Neural cell (in vitro differentiated cells): Measurements from ENCODE around the gene SLIT3. TPM values are rescaled to one million over a fixed set of nuclear protein-coding genes. Genes with fewer than 3 reads are reported as not detected.

Source experiments
- H2AFZ ChIP-seq: fragments of 200-600, 300-800 bp; sonication (generic), shearing (Covaris generic); 2 replicates; pipeline ENCODE4 v1.6.0; 2014; ENCODE audit warnings: low read depth, mild to moderate bottlenecking, antibody characterized with exemption, low read length, moderate library complexity
- H3F3A ChIP-seq: fragments of 200-600 bp; shearing (Covaris generic); 2 replicates; pipeline ENCODE4 v1.6.1; 2016; ENCODE audit warnings: mild to moderate bottlenecking, moderate library complexity, mixed read lengths, antibody characterized with exemption, low read length; ENCODE audit not compliant: insufficient read depth, poor library complexity, severe bottlenecking
- H3K27ac ChIP-seq: fragments of 200-600, 300-800 bp; sonication (generic), shearing (Covaris generic); 2 replicates; pipeline ENCODE4 v1.5.1; 2014; ENCODE audit warnings: mild to moderate bottlenecking, low read length, moderate library complexity
- H3K27me3 ChIP-seq: fragments of 300-800, 200-600 bp; sonication (generic), shearing (Covaris generic); 2 replicates; pipeline ENCODE4 v1.6.0; 2014; ENCODE audit warnings: mild to moderate bottlenecking, low read depth, low read length, moderate library complexity; ENCODE audit not compliant: insufficient read depth
- H3K36me3 ChIP-seq: fragments of 300-800, 200-600 bp; sonication (generic), shearing (Covaris generic); 2 replicates; pipeline ENCODE4 v1.5.1; 2014; ENCODE audit warnings: mild to moderate bottlenecking, antibody characterized with exemption, low read length, moderate library complexity; ENCODE audit not compliant: insufficient read depth
- H3K4me2 ChIP-seq: fragments of 300-800, 200-600 bp; sonication (generic), shearing (Covaris generic); 2 replicates; pipeline ENCODE4 v1.6.0; 2014; ENCODE audit warnings: mild to moderate bottlenecking, low read length
- H3K4me3 ChIP-seq: fragments of 300-800, 200-600 bp; sonication (generic), shearing (Covaris generic); 2 replicates; pipeline ENCODE4 v1.5.1; 2014; ENCODE audit warnings: mild to moderate bottlenecking, low read length, moderate library complexity
- H3K79me2 ChIP-seq: fragments of 200-600 bp; shearing (Covaris generic); replicated peaks from 2 replicates; pipeline ENCODE4 v1.6.0; 2014; ENCODE audit warnings: mild to moderate bottlenecking, low read length, moderate library complexity; ENCODE audit not compliant: insufficient read depth
- H3K9ac ChIP-seq: fragments of 300-800, 200-600 bp; sonication (generic), shearing (Covaris generic); 2 replicates; pipeline ENCODE4 v1.6.1; 2016; ENCODE audit warnings: mild to moderate bottlenecking, low read length, mixed read lengths
- H3K9me2 ChIP-seq: fragments of 200-600 bp; shearing (Covaris generic); 2 replicates; pipeline ENCODE4 v1.6.1; 2016; ENCODE audit warnings: mild to moderate bottlenecking, low read length, mixed read lengths; ENCODE audit not compliant: insufficient read depth
- H3K9me3 ChIP-seq: fragments of 200-600, 300-800 bp; sonication (generic), shearing (Covaris generic); 2 replicates; pipeline ENCODE4 v1.6.1; 2016; ENCODE audit warnings: mild to moderate bottlenecking, mixed run types, low read length, moderate library complexity, mixed read lengths
- H4K20me1 ChIP-seq: fragments of 200-600 bp; shearing (Covaris generic); 2 replicates; pipeline ENCODE4 v1.6.1; 2016; ENCODE audit warnings: mild to moderate bottlenecking, mixed run types; ENCODE audit not compliant: insufficient read depth
- EP300 ChIP-seq: fragments of 450-650 bp; conservative IDR thresholded peaks from 2 replicates; pipeline ENCODE4 v1.6.1; 2014; ENCODE audit warnings: antibody characterized with exemption, mild to moderate bottlenecking, moderate library complexity; ENCODE audit not compliant: poor library complexity, severe bottlenecking
- EZH2 ChIP-seq: fragments of 200-600, 300-800 bp; shearing (Covaris generic), sonication (generic); IDR thresholded peaks from 2 replicates; pipeline ENCODE4 v1.6.1; 2014; ENCODE audit warnings: antibody characterized with exemption, low read length, borderline replicate concordance, mild to moderate bottlenecking; ENCODE audit not compliant: insufficient read depth, poor library complexity, severe bottlenecking
- MXI1 ChIP-seq: fragments of 450-650 bp; conservative IDR thresholded peaks from 2 replicates; pipeline ENCODE4 v1.6.1; 2014; ENCODE audit warnings: antibody characterized with exemption, mild to moderate bottlenecking; ENCODE audit not compliant: poor library complexity, severe bottlenecking
- POLR2AphosphoS5 ChIP-seq: IDR thresholded peaks from 2 replicates; pipeline ENCODE4 v1.6.1; 2012
- RAD21 ChIP-seq: fragments of 450-650 bp; conservative IDR thresholded peaks from 2 replicates; pipeline ENCODE4 v1.6.1; 2014; ENCODE audit warnings: antibody characterized with exemption, mild to moderate bottlenecking, moderate library complexity
- SMC3 ChIP-seq: fragments of 450-650 bp; conservative IDR thresholded peaks from 2 replicates; pipeline ENCODE4 v1.6.1; 2014; ENCODE audit warnings: antibody characterized with exemption, mild to moderate bottlenecking, moderate library complexity; ENCODE audit not compliant: poor library complexity
- TAF1 ChIP-seq: IDR thresholded peaks from 2 replicates; pipeline ENCODE4 v1.6.1; 2012; ENCODE audit warnings: low read depth
- polyA plus RNA-seq: library from polyadenylated mRNA; depleted of rRNA; stranded (reverse); fragments of >200 nt; gene quantifications from 2 replicates; pipeline ENCODE4 v1.2.3, GENCODE V29; 2014
- TF ChIP-seq, protein P1 (sequence below): fragments of 450-650 bp; IDR thresholded peaks from 2 replicates; pipeline ENCODE4 v1.5.1; 2014; ENCODE audit warnings: antibody characterized with exemption, mild to moderate bottlenecking, moderate library complexity; ENCODE audit not compliant: poor library complexity, severe bottlenecking
- TF ChIP-seq, protein P2 (sequence below): IDR thresholded peaks from 2 replicates; pipeline ENCODE4 v1.6.1; 2012; ENCODE audit warnings: borderline replicate concordance

Gene SLIT3
- polyA plus RNA-seq, 1 donor from 2014 or later, result 1.2 TPM

DNA sequence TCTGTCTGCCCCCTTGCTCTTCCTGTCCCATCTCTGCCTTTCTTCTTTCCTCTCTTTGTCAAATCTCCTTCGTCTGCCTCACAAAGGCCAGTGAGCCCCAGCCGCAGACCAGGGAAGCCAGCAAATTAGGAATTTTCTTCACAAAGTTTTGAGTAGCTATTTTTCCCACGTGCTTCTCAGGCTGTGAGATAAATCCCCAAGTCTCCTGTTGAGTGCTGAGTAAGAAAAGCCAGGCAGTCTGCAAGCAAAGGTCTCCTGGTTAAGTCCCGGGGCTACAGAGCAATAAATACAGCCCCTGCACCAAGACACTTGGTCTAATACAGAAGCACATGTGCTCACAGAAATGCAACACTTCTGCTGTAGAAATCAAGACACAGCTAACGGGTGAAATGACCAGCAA lies 284.9 kb downstream of the SLIT3 start:
- Histone ChIP-seq H3F3A (no peaks in the 10 kb centered on the region), H3K36me3 (no peaks in the 10 kb centered on the region), H3K4me3 (no peak overlapping the region), H3K79me2 (no peaks in the 10 kb centered on the region), H4K20me1 (no peaks in the 10 kb centered on the region), H2AFZ (no peak overlapping the region), H3K4me2 (no peak overlapping the region), H3K9me3 (no peaks in the 10 kb centered on the region), H3K9ac (no peak overlapping the region), H3K9me2 (no peaks in the 10 kb centered on the region), H3K27ac (no peak overlapping the region), H3K27me3 (no peaks in the 10 kb centered on the region)
- TF ChIP-seq TAF1 (no peak), EP300 (no peak), SMC3 (no peak), POLR2AphosphoS5 (no peak), RAD21 (no peak), MXI1 (no peak), EZH2 (no peak)
- TF ChIP-seq, protein P1, sequence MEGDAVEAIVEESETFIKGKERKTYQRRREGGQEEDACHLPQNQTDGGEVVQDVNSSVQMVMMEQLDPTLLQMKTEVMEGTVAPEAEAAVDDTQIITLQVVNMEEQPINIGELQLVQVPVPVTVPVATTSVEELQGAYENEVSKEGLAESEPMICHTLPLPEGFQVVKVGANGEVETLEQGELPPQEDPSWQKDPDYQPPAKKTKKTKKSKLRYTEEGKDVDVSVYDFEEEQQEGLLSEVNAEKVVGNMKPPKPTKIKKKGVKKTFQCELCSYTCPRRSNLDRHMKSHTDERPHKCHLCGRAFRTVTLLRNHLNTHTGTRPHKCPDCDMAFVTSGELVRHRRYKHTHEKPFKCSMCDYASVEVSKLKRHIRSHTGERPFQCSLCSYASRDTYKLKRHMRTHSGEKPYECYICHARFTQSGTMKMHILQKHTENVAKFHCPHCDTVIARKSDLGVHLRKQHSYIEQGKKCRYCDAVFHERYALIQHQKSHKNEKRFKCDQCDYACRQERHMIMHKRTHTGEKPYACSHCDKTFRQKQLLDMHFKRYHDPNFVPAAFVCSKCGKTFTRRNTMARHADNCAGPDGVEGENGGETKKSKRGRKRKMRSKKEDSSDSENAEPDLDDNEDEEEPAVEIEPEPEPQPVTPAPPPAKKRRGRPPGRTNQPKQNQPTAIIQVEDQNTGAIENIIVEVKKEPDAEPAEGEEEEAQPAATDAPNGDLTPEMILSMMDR, result no peak
- TF ChIP-seq, protein P2, sequence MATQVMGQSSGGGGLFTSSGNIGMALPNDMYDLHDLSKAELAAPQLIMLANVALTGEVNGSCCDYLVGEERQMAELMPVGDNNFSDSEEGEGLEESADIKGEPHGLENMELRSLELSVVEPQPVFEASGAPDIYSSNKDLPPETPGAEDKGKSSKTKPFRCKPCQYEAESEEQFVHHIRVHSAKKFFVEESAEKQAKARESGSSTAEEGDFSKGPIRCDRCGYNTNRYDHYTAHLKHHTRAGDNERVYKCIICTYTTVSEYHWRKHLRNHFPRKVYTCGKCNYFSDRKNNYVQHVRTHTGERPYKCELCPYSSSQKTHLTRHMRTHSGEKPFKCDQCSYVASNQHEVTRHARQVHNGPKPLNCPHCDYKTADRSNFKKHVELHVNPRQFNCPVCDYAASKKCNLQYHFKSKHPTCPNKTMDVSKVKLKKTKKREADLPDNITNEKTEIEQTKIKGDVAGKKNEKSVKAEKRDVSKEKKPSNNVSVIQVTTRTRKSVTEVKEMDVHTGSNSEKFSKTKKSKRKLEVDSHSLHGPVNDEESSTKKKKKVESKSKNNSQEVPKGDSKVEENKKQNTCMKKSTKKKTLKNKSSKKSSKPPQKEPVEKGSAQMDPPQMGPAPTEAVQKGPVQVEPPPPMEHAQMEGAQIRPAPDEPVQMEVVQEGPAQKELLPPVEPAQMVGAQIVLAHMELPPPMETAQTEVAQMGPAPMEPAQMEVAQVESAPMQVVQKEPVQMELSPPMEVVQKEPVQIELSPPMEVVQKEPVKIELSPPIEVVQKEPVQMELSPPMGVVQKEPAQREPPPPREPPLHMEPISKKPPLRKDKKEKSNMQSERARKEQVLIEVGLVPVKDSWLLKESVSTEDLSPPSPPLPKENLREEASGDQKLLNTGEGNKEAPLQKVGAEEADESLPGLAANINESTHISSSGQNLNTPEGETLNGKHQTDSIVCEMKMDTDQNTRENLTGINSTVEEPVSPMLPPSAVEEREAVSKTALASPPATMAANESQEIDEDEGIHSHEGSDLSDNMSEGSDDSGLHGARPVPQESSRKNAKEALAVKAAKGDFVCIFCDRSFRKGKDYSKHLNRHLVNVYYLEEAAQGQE, result no peak

DNA sequence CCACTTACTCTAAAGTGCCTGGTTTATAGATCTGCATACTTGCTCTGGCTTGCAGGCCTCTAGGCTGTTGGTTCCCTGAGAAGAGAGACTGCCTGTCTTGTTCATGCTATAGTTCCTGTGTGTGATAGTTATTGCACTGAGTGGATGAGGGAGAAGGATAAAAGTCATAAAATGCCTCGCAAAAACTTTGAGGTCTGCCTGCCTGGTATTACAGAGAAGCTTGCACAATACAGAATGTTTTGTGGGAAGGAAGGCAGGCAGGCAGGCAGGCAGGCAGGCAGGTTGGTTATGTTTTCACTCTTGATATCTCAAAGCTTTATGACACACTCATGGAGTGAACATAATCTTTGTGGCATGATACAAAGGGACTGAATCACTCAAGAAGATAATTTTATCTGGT lies 287.1 kb downstream of the SLIT3 start:
- H3K27me3 ChIP-seq, result no peaks in the 10 kb centered on the region
- H3K4me3 ChIP-seq, result no peak overlapping the region
- no peaks in the 10 kb centered on the region for H3K79me2 ChIP-seq
- H3K9me3 ChIP-seq, result no peaks in the 10 kb centered on the region
- TF ChIP-seq MXI1 (no peak), RAD21 (no peak), EZH2 (no peak), TAF1 (no peak), SMC3 (no peak), POLR2AphosphoS5 (no peak), EP300 (no peak)
- TF ChIP-seq, protein P2, result no peak
- TF ChIP-seq, protein P1, result no peak
- H4K20me1 ChIP-seq, result no peaks in the 10 kb centered on the region
- H3K9me2 ChIP-seq, result no peaks in the 10 kb centered on the region
- no peak overlapping the region for H2AFZ ChIP-seq
- H3K36me3 ChIP-seq, result no peaks in the 10 kb centered on the region
- no peak overlapping the region for H3K9ac ChIP-seq
- H3F3A ChIP-seq, result no peaks in the 10 kb centered on the region
- no peak overlapping the region for H3K4me2 ChIP-seq
- no peak overlapping the region for H3K27ac ChIP-seq
